GM18868 (cell line): ENCODE data around the gene ATF6.
"Not testable (repeated sequence)": the region's sequence is repeated elsewhere in the genome, so short reads cannot be mapped to it uniquely, and the experiment has no call there.

ENCODE experiments used
- ATAC-seq: cut with Tn5 transposase; IDR thresholded peaks from one replicate; pipeline ENCODE4 v1.9.1; 2021; ENCODE audit warnings: mild to moderate bottlenecking, moderate library complexity; ENCODE audit not compliant: unreplicated experiment

The ATF6 gene

GRCh38 chr1:161826478-161826877 is 60.4 kb downstream of the ATF6 start:
- ATAC-seq: no peak

- ATAC-seq: no peak
Observed at GRCh38 chr1:161827786-161828185, 61.7 kb downstream of the ATF6 start.

DNA sequence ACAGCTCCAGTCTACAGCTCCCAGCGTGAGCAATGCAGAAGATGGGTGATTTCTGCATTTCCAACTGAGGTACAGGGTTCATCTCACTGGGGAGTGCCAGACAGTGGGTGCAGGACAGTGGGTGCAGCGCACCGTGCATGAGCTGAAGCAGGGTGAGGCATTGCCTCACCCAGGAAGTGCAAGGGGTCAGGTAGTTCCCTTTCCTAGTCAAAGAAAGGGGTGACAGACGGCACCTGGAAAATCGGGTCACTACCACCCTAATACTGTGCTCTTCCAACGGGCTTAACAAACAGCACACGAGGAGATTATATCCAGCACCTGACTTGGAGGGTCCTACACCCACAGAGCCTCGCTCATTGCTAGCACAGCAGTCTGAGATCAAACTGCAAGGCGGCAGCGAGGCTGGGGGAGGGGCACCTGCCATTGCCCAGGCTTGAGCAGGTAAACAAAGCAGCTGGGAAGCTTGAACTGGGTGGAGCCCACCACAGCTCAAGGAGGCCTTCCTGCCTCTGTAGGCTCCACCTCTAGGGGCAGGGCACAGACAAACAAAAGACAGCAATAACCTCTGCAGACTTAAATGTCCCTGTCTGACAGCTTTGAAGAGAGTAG is 66.3 kb downstream of the ATF6 start:
- ATAC-seq: not testable (repeated sequence)

GRCh38 chr1:161834967-161835550 is 68.9 kb downstream of the ATF6 start:
- ATAC-seq: no peak

DNA sequence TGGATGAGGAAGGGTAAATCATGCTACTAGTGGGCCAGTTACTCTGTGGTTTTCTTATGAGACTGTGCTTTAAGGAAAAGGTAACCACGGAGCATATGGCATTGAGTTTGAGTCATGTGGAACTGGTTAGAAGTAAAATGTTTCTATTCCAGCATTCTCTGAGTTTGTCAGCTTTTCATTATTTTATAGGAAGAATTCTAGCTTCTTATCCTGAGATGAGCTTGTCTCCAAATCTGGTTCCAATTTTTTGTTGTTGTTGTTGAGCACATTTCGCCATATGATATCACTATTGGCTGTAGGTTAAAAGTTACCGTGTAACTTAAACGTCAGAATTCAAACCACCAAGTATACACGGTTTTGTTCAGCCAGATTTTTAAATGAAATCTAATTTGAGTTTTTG is 69.9 kb downstream of the ATF6 start:
- no peak for ATAC-seq

- no peak for ATAC-seq
Observed at GRCh38 chr1:161838362-161838761, 72.2 kb downstream of the ATF6 start.

DNA sequence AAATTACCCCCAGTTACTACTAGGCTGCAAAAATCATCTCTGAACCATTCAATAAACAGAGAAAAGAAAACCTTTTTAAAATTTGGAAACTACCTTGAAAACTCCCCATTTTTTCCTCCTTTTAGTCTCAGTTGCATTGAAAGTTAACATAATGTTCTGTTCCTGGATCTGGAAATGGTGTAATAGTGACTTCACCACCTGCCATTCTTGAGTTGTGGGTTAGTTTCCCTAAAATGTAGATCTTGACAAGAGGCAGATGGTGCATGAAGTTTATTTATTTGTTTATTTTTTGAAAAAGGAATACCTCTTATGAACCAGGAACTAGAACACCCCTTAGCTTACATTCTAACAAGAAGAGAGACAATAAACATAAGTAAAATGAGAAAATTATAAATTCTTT is 72.8 kb downstream of the ATF6 start:
- ATAC-seq: no peak

DNA sequence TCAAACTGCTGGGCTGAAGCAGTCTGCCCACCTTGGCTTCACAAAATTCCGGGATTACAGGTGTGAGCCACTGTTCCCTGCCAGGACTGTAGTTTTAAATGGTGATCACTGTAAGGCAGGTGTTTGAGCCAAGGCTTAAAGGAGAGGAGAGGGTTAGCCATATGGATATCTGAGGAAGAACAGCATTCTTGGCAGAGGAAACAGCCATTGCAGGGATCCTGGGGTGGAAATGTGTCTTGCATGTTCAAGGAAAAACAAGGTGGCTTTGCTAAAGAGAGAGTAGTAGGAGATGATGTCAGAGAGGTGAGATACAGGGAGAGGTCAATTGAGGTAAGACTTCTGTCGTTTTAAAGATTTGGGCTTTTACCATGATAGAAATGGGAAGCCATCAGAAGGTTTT is 73.5 kb downstream of the ATF6 start:
- no peak for ATAC-seq

GRCh38 chr1:161840363-161840762 is 74.2 kb downstream of the ATF6 start:
- no peak for ATAC-seq

- ATAC-seq: no peak
Observed at GRCh38 chr1:161843156-161843555, 77.0 kb downstream of the ATF6 start.

- ATAC-seq: no peak
Observed at GRCh38 chr1:161844696-161845095, 78.6 kb downstream of the ATF6 start.

GRCh38 chr1:161848676-161849075 is 82.6 kb downstream of the ATF6 start:
- ATAC-seq: no peak

DNA sequence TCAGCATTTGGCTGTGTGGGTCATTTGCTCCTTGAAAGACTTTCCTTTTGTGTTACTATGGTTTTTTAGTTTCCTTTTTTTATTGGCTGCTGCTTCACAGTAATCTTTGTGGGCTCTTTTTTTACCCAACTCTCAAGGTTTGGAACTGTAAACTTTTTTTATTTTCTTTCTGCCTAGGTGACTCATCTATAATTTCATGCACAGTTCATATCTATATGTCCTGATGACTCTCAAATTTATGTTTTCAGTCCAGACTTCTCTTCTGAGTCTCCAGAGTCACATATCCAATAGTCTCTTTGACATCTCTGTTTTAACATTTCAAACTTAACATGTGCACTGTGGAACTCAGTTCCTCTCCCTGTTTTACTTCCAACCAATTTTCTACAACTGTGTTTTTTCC is 83.4 kb downstream of the ATF6 start:
- ATAC-seq: no peak

DNA sequence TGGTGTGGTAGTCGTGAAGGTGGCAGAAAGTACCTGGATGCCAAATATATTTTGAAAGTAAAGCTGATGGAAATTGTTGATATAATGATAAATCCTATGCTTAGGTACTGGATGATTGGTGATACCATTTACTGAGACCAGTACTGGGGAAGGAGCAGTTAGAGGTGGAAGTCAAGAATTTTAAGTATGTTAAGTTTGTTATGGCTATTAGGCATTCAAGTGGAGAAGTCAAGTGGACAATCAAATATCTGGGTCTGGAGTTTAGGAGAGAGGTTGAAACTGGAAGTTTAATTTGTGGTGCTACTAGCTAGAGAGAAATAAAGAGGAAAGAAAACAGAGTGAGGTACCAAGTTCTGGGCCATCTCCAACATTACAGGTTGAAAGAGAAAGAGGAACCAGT is 89.1 kb downstream of the ATF6 start:
- ATAC-seq: no peak

DNA sequence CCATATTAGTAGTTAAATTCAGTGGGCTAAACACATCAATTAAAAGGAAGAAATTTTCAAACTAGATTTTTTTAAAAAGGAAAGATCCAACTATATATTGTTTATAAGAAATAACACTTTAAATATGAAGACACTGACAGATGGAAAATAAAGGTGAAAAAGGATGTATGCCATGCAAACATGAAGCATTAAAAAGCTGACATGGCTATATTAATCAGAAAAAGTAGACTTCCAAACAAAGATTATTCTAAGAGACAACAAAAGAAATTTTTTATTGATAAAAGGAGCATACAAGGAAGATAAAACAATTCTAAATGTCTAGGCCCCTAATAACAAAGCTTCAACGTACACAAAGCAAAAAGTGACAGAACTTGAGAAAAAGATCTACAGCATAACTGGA is 92.2 kb downstream of the ATF6 start:
- no peak for ATAC-seq

GRCh38 chr1:161863549-161863948 is 97.4 kb downstream of the ATF6 start:
- no peak for ATAC-seq

DNA sequence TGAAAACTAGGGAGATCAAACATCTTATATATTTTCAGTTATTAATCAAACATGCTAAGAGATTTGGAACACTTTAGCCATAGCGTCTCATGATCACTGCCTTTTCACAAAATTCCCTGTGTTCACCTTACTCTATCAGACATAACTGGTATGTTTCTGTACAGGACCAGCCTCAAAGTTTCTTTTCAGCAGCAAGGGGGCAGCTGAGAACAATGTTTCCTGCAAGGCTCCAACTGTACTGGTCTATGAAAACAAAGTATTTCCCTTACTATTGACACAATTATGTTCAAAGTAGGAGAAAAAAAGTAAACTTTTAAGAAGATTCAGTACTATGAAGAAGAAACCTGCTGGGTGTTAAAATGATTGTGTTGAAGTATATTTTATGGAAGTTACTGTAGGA is 98.5 kb downstream of the ATF6 start:
- ATAC-seq: no peak

DNA sequence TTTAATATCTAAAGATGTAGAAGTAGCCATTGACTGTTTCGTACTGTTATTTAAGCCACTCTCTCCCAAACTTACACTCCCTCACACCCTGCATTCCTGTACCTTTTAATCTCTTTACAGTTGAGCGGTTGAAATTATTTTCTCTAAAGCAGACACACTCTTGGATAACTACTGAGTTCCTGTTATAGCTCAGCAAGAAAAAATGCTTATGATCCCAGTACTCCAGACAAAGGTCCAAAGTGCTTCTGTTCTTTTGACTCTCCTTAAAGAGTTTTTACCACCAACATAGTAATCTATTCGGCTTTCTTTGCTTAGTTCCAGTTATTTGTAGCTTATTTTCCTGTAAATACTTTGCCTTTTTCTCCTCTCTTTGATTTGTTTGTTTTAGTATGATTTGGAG is 100.1 kb downstream of the ATF6 start:
- ATAC-seq: no peak

- no peak for ATAC-seq
Observed at GRCh38 chr1:161868832-161869231, 102.7 kb downstream of the ATF6 start.

- ATAC-seq: no peak
Observed at GRCh38 chr1:161869291-161869690, 103.2 kb downstream of the ATF6 start.

GRCh38 chr1:161872506-161872905 is 106.4 kb downstream of the ATF6 start:
- ATAC-seq: no peak

GRCh38 chr1:161879261-161879660 is 113.1 kb downstream of the ATF6 start:
- ATAC-seq: no peak

DNA sequence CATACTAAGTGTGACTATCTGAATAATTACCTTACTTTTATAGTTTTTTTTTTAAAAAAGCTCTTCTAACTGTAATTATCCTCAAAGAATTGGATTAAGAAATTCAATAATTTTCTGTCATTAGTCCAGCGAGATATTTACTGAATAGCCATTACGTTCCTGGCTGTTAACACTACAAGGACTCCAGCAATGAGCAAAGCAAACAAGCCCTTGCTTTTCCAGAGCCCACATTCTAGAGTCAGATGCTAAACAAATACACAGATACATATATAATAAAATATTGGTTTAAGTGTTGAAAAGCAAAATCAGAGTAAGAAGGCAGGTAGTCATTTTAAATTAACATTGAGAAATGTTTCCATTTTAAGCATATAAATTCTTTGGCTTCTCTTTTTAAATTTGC is 118.4 kb downstream of the ATF6 start:
- no peak for ATAC-seq
